Ishikawa (cell line): Measurements from ENCODE around the gene JARID2.

Experiments
- CEBPB ChIP-seq: IDR thresholded peaks from 2 replicates; pipeline ENCODE4 v1.6.1; 2012
- CREB1 ChIP-seq: IDR thresholded peaks from 2 replicates; pipeline ENCODE4 v1.6.1; 2012; ENCODE audit warnings: low read depth
- EGR1 ChIP-seq: IDR thresholded peaks from 2 replicates; pipeline ENCODE4 v1.6.1; 2012
- EP300 ChIP-seq: IDR thresholded peaks from 2 replicates; pipeline ENCODE4 v1.6.1; 2012; ENCODE audit warnings: borderline replicate concordance
- FOXM1 ChIP-seq: IDR thresholded peaks from 2 replicates; pipeline ENCODE4 v1.6.1; 2012; ENCODE audit warnings: low read depth, borderline replicate concordance
- MAX ChIP-seq: IDR thresholded peaks from 2 replicates; pipeline ENCODE4 v1.6.1; 2012
- NFIC ChIP-seq: IDR thresholded peaks from 2 replicates; pipeline ENCODE4 v1.6.1; 2012
- RAD21 ChIP-seq: IDR thresholded peaks from 2 replicates; pipeline ENCODE4 v1.6.1; 2012; ENCODE audit warnings: low read depth
- REST ChIP-seq: IDR thresholded peaks from 2 replicates; pipeline ENCODE4 v1.6.1; 2012; ENCODE audit warnings: low read depth, mild to moderate bottlenecking
- TAF1 ChIP-seq: IDR thresholded peaks from 2 replicates; pipeline ENCODE4 v1.6.1; 2012; ENCODE audit warnings: low read depth, mild to moderate bottlenecking
- TCF12 ChIP-seq: IDR thresholded peaks from 2 replicates; pipeline ENCODE4 v1.6.1; 2012; ENCODE audit warnings: low read depth
- TEAD4 ChIP-seq: IDR thresholded peaks from 2 replicates; pipeline ENCODE4 v1.6.1; 2012
- USF1 ChIP-seq: IDR thresholded peaks from 2 replicates; pipeline ENCODE4 v1.6.1; 2012
- YY1 ChIP-seq: IDR thresholded peaks from 2 replicates; pipeline ENCODE4 v1.6.1; 2012; ENCODE audit warnings: low read depth
- ZBTB7A ChIP-seq: IDR thresholded peaks from 2 replicates; pipeline ENCODE4 v1.6.1; 2012; ENCODE audit warnings: low read depth

Gene JARID2

GRCh38 chr6:15254070-15254975, 8.5 kb downstream of the JARID2 start:
- TF ChIP-seq TAF1, result no peak
- TF ChIP-seq RAD21, result peak; percentile 22; the same call in 1 of the 2 replicates
- no peak for TF ChIP-seq CEBPB

GRCh38 chr6:15255481-15255880, 9.6 kb downstream of the JARID2 start:
- no peak for TF ChIP-seq RAD21
- no peak for TF ChIP-seq REST
- TF ChIP-seq CEBPB, result no peak
- TF ChIP-seq TEAD4, result no peak
- TF ChIP-seq EGR1, result no peak
- no peak for TF ChIP-seq NFIC
- no peak for TF ChIP-seq FOXM1
- no peak for TF ChIP-seq MAX
- no peak for TF ChIP-seq CREB1
- no peak for TF ChIP-seq YY1
- TF ChIP-seq EP300, result no peak
- TF ChIP-seq USF1, result no peak
- no peak for TF ChIP-seq TAF1
- TF ChIP-seq TCF12, result no peak
- no peak for TF ChIP-seq ZBTB7A

GRCh38 chr6:15255909-15256395, 10.1 kb downstream of the JARID2 start:
- TF ChIP-seq YY1 (no peak), ZBTB7A (no peak), USF1 (no peak), MAX (no peak)

- TF ChIP-seq TEAD4 (no peak), TCF12 (no peak), EP300 (no peak), CREB1 (no peak), NFIC (no peak), ZBTB7A (no peak)
These were observed 10.8 kb downstream of the JARID2 start for GRCh38 chr6:15256538-15257271.

GRCh38 chr6:15257357-15258132, 11.7 kb downstream of the JARID2 start:
- TF ChIP-seq ZBTB7A (no peak), CREB1 (no peak)

- TF ChIP-seq ZBTB7A (no peak), FOXM1 (no peak), TCF12 (no peak), CREB1 (no peak), USF1 (no peak), MAX (no peak), YY1 (no peak), REST (no peak), NFIC (no peak), TEAD4 (no peak), CEBPB (no peak), EP300 (no peak), TAF1 (no peak)
These were observed 13.9 kb downstream of the JARID2 start for GRCh38 chr6:15259766-15260098.
